Gastroesophageal sphincter (tissue), 3 donors: ENCODE data around the gene RFC1.

Source experiments
- CTCF ChIP-seq, 4 experiments: fragments of 200-600 bp in 2 of 4; fragments of 450-650 bp in 2 of 4; sonication (generic) in 1 of 4; IDR thresholded peaks; one replicate each; pipeline ENCODE4 v1.5.1; 2017 to 2019; ENCODE audit warnings: antibody characterized with exemption in 4 of 4, mild to moderate bottlenecking in 2 of 4, moderate library complexity in 2 of 4
- EP300 ChIP-seq: sonication (generic); formaldehyde crosslinking; IDR thresholded peaks from one replicate; pipeline ENCODE4 v1.6.1; 2017; ENCODE audit warnings: antibody characterized with exemption, mild to moderate bottlenecking

GRCh38 chr4:39274503-39274902 is 91.7 kb downstream of the RFC1 start:
- TF ChIP-seq CTCF (IDR thresholded peaks at IDR 0.05), result no peak
- TF ChIP-seq EP300, result no peak
